ENCODE data around the gene PPIP5K2. TPM values are rescaled to one million over a fixed set of nuclear protein-coding genes. Genes with fewer than 3 reads are reported as not detected.

Gene PPIP5K2
- total RNA-seq (2022; extraction: Qiagen RNA extraction; ENCODE audit: low read depth): 15.3 to 22.8 TPM (median 22.5 TPM) in 5 replicates

DNA sequence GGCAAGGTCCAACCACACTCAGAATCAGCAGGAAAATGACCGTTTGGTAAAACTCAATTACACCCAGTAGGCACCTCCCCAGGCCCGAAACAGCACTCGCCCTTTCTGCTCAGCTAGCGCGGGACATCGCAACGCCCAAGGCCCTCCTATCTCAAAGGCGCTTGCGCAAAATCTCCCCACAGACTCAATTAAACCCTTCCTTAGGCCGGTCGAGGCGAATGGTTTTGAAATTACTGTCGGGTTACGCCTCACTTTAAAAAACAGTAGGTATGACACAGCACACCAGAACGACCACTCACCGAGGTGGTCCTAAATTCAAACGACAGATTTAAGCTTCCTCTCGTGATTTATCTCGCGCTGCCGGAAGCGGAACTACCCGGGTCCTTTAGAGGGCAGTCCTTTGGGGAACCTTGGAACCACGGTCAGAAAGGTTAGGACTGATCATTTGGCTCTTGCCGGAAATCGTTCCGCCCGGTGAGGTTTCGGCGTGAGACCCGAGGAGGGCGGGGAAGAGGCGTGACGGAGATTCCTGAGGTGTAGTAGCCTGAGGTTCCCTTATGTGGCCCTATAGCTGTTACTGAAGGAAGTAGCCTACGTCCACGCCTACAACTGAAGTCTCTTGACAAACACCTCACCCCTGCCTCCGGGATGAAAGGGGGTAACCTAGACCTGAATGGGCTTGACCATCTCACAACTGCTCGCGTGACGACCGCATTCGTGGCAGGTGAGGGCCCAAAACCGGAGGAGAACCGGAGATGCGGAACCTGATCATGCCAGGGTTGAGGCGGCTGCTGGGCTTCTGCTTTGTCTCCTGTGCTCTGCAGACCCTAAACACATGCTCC is at the start of gene PPIP5K2, which contains the start of gene GIN1:
Gene PPIP5K2 (plus strand): TSS at position 537 of the 842 bp plus-strand sequence. CDS start 9,289 bp downstream, outside the sequence.
Gene GIN1 (minus strand): TSS at position 374 of the 842 bp plus-strand sequence. CDS start 11,431 bp downstream, outside the sequence.

DNA sequence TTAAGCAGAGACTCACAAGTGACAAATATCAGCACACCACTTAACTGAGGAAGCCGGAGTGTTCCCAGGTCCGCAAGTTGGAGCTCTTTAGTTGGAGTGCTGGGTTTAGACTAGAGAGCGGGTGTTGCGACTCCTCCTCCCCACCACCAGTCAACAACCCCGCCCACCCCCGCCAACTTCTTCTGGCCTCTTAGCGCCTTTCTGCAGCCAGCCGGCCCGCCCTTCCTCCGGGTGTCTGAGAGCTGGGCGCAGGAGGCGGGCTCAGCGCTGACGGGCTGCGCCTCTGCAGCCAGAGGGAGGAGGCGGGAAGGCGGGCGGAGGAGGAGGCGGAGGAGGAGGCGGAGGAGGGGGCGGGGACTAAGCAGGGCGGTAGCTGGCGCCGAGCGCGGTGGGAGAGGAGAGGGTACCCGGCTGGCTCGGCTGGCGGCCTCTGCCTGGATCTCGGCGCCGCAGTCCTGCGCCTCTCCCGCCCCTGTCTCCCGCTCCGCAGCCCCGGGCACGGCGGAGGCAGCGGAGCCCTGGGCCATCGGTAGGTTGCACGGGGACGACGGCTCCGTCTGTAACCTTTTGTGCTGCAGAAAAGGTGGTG is 138.4 kb downstream of the PPIP5K2 start, which contains the start of gene MACIR:
Gene MACIR (plus strand): TSS at position 396 of the 589 bp plus-strand sequence. CDS start 17,157 bp downstream, outside the sequence.

Other genes with a start within 250 kb of the PPIP5K2 start
- gene GIN1, start 163 bp upstream of the PPIP5K2 start, total RNA-seq (2022; extraction: Qiagen RNA extraction; ENCODE audit: low read depth): 4.0 to 5.7 TPM (median 4.5 TPM) in 5 replicates
- 18.3 to 19.5 TPM (median 18.8 TPM) in 5 replicates for gene MACIR, start 138.5 kb downstream of the PPIP5K2 start, total RNA-seq (2022; extraction: Qiagen RNA extraction; ENCODE audit: low read depth)

Data from A549 treated with GW870086 at 1 μM for 4 hours (cell line).